MM.1S (cell line): ENCODE data around the gene DTHD1.

Experiments
- DNase-seq: peaks from one replicate; pipeline ENCODE4 v3.0.0-alpha.2; 2015
- H2AFZ ChIP-seq: fragments of 300-600 bp; sonication (generic); 2 replicates; pipeline ENCODE4 v1.6.0; 2016; ENCODE audit warnings: antibody characterized with exemption, low read length
- H3F3A ChIP-seq: fragments of 300-600 bp; sonication (generic); 2 replicates; pipeline ENCODE4 v1.6.1; 2016; ENCODE audit warnings: mild to moderate bottlenecking, antibody characterized with exemption, low read length, moderate library complexity, mixed read lengths; ENCODE audit not compliant: insufficient read depth
- H3K27ac ChIP-seq: fragments of 300-600 bp; sonication (generic); 2 replicates; pipeline ENCODE4 v1.5.1; 2016; ENCODE audit warnings: mild to moderate bottlenecking, low read length
- H3K27me3 ChIP-seq: fragments of 300-600 bp; sonication (generic); replicated peaks from 2 replicates; pipeline ENCODE4 v1.6.0; 2016; ENCODE audit warnings: low read length; ENCODE audit not compliant: insufficient read depth
- H3K36me3 ChIP-seq: fragments of 300-600 bp; sonication (generic); replicated peaks from 2 replicates; pipeline ENCODE4 v1.6.1; 2016; ENCODE audit warnings: mild to moderate bottlenecking, low read length, mixed read lengths; ENCODE audit not compliant: insufficient read depth
- H3K4me1 ChIP-seq: fragments of 300-600 bp; sonication (generic); 2 replicates; pipeline ENCODE4 v1.6.1; 2016; ENCODE audit warnings: low read length, mixed read lengths
- H3K4me2 ChIP-seq: fragments of 300-600 bp; sonication (generic); 2 replicates; pipeline ENCODE4 v1.6.0; 2016; ENCODE audit warnings: low read depth, low read length
- H3K4me3 ChIP-seq: fragments of 300-600 bp; sonication (generic); 2 replicates; pipeline ENCODE4 v1.5.1; 2016; ENCODE audit warnings: low read length, mixed read lengths
- H3K79me2 ChIP-seq: fragments of 300-600 bp; sonication (generic); 2 replicates; pipeline ENCODE4 v1.6.1; 2016; ENCODE audit warnings: mixed run types, low read length, mixed read lengths
- H3K9ac ChIP-seq: fragments of 300-600 bp; sonication (generic); 2 replicates; pipeline ENCODE4 v1.6.1; 2016; ENCODE audit warnings: low read length, mixed read lengths
- H3K9me2 ChIP-seq: fragments of 300-600 bp; sonication (generic); replicated peaks from 2 replicates; pipeline ENCODE4 v1.6.1; 2016; ENCODE audit warnings: mild to moderate bottlenecking, low read length, mixed read lengths; ENCODE audit not compliant: insufficient read depth
- H3K9me3 ChIP-seq: fragments of 300-600 bp; sonication (generic); replicated peaks from 2 replicates; pipeline ENCODE4 v1.6.1; 2016; ENCODE audit warnings: mild to moderate bottlenecking, low read length, mixed read lengths; ENCODE audit not compliant: insufficient read depth
- H4K20me1 ChIP-seq: fragments of 300-600 bp; sonication (generic); 2 replicates; pipeline ENCODE4 v1.6.1; 2016; ENCODE audit warnings: mild to moderate bottlenecking, low read length, moderate library complexity, mixed read lengths; ENCODE audit not compliant: insufficient read depth
- EZH2 ChIP-seq: fragments of 300-600 bp; sonication (generic); optimal IDR thresholded peaks from 2 replicates; pipeline ENCODE3; 2017; ENCODE audit warnings: low read depth, mild to moderate bottlenecking, antibody characterized with exemption, low read length, mixed read lengths
- EZH2phosphoT487 ChIP-seq: fragments of 300-600 bp; sonication (generic); IDR thresholded peaks from 2 replicates; pipeline ENCODE4 v1.6.1; 2018; ENCODE audit warnings: antibody characterized with exemption, low read length
- TF ChIP-seq, protein P1 (sequence below): fragments of 300-600 bp; sonication (generic); IDR thresholded peaks from 2 replicates; pipeline ENCODE4 v1.5.1; 2016; ENCODE audit warnings: antibody characterized with exemption, low read length, mixed read lengths

Gene DTHD1

DNA sequence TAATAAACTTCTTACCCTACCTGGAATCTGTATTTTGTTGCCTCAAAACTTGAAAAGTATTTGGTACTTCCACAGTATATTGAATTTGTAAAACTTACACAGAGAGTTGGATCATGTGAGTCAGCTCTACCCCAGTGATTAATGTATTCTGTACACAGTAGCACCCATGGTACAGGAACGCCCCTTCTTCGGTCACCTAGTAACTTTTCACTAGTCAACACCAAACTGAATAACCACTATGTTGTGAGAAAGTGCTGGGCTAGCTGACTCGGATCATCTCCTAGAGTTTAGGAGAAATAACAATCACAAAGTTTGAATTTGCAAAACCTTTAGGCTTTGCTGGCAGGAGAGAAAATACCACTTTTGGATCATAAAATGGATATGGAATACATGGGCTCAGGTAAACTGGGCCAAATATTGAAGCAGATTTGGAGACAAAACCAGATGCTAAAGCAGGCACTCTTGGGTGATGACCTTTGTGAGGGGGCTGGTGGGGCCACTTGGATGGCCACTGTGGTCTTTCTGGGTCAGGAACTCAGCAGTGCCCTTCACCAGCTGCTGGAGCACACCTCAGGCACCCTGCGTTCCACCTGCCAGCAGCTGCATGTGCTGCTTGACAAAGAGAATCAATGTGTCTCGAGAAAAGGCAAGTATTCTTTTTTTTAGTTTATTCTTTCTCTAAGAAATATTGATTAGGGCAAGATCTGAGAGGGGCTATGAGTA lies at the start of gene DTHD1:
TSS of gene DTHD1 (plus strand) at position 233 of the 723 bp plus-strand sequence. CDS start at position 376, 143 bp downstream.
- H3F3A ChIP-seq: no peaks in the 10 kb centered on the region
- no peak within 1 kb of the TSS for H2AFZ ChIP-seq
- no peaks in the 10 kb centered on the region for H4K20me1 ChIP-seq
- no peak within 1 kb of the TSS for H3K9ac ChIP-seq
- H3K4me3 ChIP-seq: no peak within 1 kb of the TSS
- H3K4me2 ChIP-seq: no peak within 1 kb of the TSS
- H3K79me2 ChIP-seq: no peaks in the 10 kb centered on the region
- no peaks in the 10 kb centered on the region for H3K9me2 ChIP-seq
- no peak within 1 kb of the TSS for H3K27ac ChIP-seq
- DNase-seq: no peak
- H3K4me1 ChIP-seq: no peaks in the 10 kb centered on the region; the same call in 1 of the 2 replicates
- no peaks in the 10 kb centered on the region for H3K9me3 ChIP-seq
- no peaks in the 10 kb centered on the region for H3K27me3 ChIP-seq
- TF ChIP-seq EZH2 (no peak), EZH2phosphoT487 (no peak)
- TF ChIP-seq, protein P1, sequence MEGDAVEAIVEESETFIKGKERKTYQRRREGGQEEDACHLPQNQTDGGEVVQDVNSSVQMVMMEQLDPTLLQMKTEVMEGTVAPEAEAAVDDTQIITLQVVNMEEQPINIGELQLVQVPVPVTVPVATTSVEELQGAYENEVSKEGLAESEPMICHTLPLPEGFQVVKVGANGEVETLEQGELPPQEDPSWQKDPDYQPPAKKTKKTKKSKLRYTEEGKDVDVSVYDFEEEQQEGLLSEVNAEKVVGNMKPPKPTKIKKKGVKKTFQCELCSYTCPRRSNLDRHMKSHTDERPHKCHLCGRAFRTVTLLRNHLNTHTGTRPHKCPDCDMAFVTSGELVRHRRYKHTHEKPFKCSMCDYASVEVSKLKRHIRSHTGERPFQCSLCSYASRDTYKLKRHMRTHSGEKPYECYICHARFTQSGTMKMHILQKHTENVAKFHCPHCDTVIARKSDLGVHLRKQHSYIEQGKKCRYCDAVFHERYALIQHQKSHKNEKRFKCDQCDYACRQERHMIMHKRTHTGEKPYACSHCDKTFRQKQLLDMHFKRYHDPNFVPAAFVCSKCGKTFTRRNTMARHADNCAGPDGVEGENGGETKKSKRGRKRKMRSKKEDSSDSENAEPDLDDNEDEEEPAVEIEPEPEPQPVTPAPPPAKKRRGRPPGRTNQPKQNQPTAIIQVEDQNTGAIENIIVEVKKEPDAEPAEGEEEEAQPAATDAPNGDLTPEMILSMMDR: no peak
- H3K36me3 ChIP-seq: no peaks in the 10 kb centered on the region

DNA sequence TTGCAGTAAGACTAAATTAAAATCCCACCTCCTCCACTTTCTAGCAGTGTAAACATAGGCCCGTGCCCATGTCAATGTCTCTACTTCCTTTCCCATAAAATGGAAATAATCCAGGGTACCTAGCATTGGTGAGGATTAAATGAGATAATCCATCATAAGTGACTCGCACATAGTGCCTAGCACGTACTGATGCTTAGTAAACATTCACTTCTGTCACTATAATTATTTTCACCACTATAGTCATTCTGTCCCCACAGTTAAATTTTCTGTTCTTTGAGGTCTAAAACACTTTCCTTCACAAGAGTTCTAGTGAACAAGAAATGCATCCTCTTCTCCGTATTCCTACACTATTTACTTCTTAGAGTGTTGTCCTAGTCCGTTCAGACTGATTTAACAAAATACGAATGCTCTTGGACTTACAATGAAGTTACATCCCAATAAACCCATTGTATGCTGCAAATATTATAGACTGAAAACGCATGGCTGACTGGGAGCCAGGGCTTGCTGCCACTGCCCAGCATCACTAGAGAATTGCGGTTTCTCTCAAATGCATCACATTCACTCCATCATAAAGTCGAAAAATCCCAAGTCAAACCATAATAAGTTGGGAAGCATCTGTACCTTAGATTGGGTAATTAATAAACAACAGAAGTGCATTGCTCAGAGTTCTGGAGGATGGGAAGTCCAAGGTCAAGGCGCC lies 47.7 kb upstream of the DTHD1 start:
- TF ChIP-seq EZH2phosphoT487: no peak
- Histone ChIP-seq H3K27ac (no peak overlapping the region), H3F3A (no peaks in the 10 kb centered on the region), H3K4me2 (no peak overlapping the region), H3K36me3 (no peaks in the 10 kb centered on the region), H3K9me2 (no peaks in the 10 kb centered on the region), H3K9me3 (no peaks in the 10 kb centered on the region), H3K9ac (no peak overlapping the region), H2AFZ (no peak overlapping the region), H3K4me1 (no peaks in the 10 kb centered on the region), H4K20me1 (no peaks in the 10 kb centered on the region), H3K79me2 (peaks cover 32% of the 10 kb centered on the region), H3K4me3 (no peak overlapping the region), H3K27me3 (no peaks in the 10 kb centered on the region)
- DNase-seq: no peak

DNA sequence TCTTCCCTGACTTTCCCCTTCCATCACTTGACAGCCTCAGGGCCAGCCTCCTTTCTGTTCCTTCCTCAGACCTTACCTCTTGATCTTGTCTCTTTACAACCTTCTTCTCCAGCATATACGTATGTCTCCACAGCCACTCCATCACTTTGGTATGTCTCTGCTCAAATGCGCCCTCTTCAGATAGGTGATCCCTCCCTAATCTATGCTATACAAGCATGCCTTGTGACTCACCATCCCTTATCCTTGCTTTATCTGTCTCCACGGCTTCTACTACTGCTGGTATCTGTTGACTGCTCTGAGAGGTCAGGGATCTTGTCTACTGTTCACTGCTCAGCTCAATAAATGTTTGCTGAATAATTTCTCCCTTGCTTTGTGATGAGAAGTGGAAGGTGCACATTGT lies 46.1 kb upstream of the DTHD1 start:
- no peaks in the 10 kb centered on the region for H3K9me3 ChIP-seq
- no peaks in the 10 kb centered on the region for H4K20me1 ChIP-seq
- no peaks in the 10 kb centered on the region for H3K36me3 ChIP-seq
- H3K79me2 ChIP-seq: peaks cover 44% of the 10 kb centered on the region
- no peak overlapping the region for H2AFZ ChIP-seq
- no peak overlapping the region for H3K4me3 ChIP-seq
- H3K4me1 ChIP-seq: no peaks in the 10 kb centered on the region
- no peaks in the 10 kb centered on the region for H3K9me2 ChIP-seq
- no peaks in the 10 kb centered on the region for H3F3A ChIP-seq
- no peak overlapping the region for H3K27ac ChIP-seq
- no peaks in the 10 kb centered on the region for H3K27me3 ChIP-seq
- no peak for DNase-seq
- H3K9ac ChIP-seq: no peak overlapping the region
- TF ChIP-seq, protein P1: no peak
- TF ChIP-seq EZH2: no peak
- TF ChIP-seq EZH2phosphoT487: no peak
- no peak overlapping the region for H3K4me2 ChIP-seq

DNA sequence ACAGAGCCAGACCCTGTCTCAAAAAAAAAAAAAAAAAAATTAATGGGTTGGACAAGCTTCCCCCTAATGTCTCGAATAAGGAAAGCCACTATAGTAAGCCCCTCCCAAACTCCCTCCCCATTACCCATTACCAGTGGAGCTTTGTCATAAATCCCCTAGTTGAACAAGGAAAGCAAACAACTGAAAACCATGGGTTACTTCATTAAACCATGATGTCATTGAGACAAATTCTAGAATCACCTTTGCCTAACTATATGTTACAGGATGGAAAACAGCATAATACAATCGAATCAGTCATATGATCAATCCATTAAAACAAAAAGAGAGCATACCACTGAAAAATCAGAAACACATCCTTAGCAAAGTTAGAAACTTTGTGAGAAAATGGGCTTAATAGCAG lies 45.3 kb upstream of the DTHD1 start:
- no peaks in the 10 kb centered on the region for H3F3A ChIP-seq
- H3K4me1 ChIP-seq: peaks cover 2% of the 10 kb centered on the region
- no peak overlapping the region for H3K27ac ChIP-seq
- peaks cover 53% of the 10 kb centered on the region for H3K79me2 ChIP-seq
- TF ChIP-seq EZH2phosphoT487 (no peak), EZH2 (no peak)
- TF ChIP-seq, protein P1: no peak
- no peaks in the 10 kb centered on the region for H4K20me1 ChIP-seq
- DNase-seq: no peak
- H3K9me2 ChIP-seq: no peaks in the 10 kb centered on the region
- H3K4me2 ChIP-seq: no peak overlapping the region
- H3K9ac ChIP-seq: no peak overlapping the region
- H3K9me3 ChIP-seq: no peaks in the 10 kb centered on the region
- H3K36me3 ChIP-seq: no peaks in the 10 kb centered on the region
- no peaks in the 10 kb centered on the region for H3K27me3 ChIP-seq
- no peak overlapping the region for H3K4me3 ChIP-seq
- H2AFZ ChIP-seq: no peak overlapping the region
